GM18909 (cell line): Measurements from ENCODE around the gene TRIM40.
"Not testable (repeated sequence)": the region's sequence is repeated elsewhere in the genome, so short reads cannot be mapped to it uniquely, and the experiment has no call there.

Source experiments
- ATAC-seq: cut with Tn5 transposase; IDR thresholded peaks from one replicate; pipeline ENCODE4 v1.9.1; 2021; ENCODE audit warnings: mild to moderate bottlenecking; ENCODE audit not compliant: unreplicated experiment, poor library complexity

TRIM40 gene

DNA sequence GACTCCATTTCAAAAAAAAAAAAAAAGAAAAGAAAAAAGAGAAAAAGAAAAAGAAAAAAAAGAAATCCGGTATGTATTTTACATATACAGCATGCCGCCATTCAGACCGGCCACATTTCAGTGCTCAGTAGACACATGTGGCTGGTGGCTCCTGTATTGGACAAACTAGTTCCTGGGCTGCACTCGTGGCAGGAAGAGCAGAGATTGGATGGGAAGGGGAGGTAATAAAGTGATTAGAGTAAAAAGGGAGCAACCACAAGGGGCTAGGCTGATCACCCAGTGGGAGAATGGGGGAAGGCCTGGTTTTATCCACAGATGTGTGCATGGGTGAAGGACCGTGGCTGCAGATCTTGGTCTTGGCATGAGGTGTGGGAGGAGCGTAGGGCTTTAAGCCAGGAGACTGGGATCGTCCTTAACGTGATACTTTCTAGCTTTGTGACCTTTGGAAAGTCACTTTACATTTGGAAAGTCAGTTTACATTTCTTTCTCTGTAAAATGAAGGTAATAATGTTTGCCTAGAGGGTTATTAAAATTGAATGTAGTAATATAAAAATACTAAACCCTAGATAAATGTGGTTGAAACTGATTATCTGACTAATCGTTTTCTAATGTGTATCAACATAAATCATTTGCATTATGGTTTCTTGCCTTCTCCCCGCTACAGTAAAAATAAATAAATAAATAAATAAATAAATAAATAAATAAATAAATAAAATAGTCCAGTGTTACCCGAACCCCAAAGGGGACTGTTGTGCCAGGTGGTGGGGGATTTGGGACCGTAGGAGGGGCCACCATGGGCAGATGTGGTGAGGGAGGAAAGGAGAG lies 26.5 kb downstream of the TRIM40 start:
- no peak for ATAC-seq

GRCh38 chr6:30163090-30163917 lies 27.4 kb downstream of the TRIM40 start, which contains the start of gene TRIM15:
TSS of gene TRIM15 (plus strand) at chr6:30163546. CDS start at chr6:30163685, 139 bp downstream.
- ATAC-seq = no peak

- no peak for ATAC-seq
Measured at GRCh38 chr6:30163918-30164654, 28.1 kb downstream of the TRIM40 start.

GRCh38 chr6:30164714-30165113 lies 28.8 kb downstream of the TRIM40 start:
- ATAC-seq = no peak

- ATAC-seq = not testable (repeated sequence)
Measured at GRCh38 chr6:30165238-30165637, 29.3 kb downstream of the TRIM40 start.

DNA sequence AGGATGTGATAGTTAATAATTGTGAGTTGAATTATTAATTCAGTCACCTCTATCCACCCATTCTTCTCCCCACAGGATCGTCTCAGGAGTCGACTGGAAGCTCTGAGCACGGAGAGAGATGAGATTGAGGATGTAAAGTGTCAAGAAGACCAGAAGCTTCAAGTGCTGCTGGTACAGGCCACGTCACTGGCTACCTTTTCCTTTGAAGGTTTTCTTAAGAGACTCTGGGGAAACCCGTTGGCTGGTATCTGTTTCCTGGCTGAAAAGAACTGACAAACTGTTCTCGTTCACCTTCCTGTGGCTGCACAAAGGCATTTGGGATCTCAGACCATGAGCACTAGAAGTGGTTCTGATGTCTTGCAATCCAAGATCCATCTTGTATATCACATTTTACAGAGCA lies 31.2 kb downstream of the TRIM40 start:
- no peak for ATAC-seq

- no peak for ATAC-seq
Measured at GRCh38 chr6:30168741-30169140, 32.8 kb downstream of the TRIM40 start.

DNA sequence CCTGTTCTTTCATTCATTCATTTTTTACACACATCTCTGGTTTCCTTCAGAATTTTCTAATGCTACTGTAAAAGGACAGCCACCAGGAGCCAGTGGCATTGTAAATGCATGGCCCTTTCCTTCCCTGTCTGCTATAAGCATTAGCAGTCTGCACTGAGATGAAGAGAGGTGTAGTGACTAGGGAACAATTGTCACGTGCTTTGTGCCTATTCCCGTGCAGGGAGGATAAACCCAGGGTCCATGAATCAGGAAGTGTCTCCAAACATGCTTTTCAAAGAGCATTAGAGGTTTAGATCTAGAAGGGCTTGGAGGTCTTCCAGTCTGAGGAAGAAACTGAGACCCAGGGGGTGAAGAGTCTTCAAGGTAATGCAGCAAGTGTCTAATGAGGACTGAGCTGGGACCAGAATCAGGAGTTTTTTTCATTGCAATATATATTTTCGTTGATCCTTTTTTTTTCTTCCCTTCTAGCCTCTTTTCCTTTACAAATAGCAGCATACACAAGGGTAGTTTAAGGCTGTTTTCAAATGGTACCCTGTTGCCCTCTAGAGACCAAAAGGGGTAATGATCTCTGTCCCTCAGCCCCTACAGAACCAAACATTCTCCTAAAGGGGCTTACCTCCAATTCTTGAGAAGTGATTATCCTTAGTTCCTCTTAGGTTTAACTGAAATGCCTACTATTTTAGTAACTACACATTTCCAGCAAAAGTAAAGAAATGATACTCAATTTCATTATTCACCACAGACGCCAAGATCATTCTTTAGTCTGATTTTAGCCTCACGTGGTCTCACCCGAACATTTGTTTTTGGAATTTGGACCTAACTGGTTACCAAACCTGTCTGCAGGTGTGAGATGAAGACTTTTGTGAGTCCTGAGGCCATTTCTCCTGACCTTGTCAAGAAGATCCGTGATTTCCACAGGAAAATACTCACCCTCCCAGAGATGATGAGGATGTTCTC lies 34.0 kb downstream of the TRIM40 start:
- ATAC-seq = no peak

DNA sequence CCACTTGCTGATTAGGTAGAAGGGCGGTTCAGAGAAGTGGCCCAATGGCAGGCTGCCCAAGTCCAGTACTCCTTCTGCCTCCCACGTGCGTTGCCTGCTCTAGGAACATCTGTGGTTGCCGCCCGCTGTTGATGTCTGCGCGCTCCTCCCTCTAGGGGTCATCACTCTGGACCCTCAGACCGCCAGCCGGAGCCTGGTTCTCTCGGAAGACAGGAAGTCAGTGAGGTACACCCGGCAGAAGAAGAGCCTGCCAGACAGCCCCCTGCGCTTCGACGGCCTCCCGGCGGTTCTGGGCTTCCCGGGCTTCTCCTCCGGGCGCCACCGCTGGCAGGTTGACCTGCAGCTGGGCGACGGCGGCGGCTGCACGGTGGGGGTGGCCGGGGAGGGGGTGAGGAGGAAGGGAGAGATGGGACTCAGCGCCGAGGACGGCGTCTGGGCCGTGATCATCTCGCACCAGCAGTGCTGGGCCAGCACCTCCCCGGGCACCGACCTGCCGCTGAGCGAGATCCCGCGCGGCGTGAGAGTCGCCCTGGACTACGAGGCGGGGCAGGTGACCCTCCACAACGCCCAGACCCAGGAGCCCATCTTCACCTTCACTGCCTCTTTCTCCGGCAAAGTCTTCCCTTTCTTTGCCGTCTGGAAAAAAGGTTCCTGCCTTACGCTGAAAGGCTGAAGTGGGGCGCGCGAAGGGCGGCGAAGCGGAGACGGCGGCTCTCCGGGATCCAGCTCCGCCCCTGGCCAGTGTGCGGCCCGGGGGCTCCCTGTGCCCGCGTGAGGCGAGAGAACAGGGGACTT lies 35.9 kb downstream of the TRIM40 start:
- ATAC-seq = no peak

GRCh38 chr6:30172681-30173080 lies 36.7 kb downstream of the TRIM40 start:
- no peak for ATAC-seq

GRCh38 chr6:30175765-30176164 lies 39.8 kb downstream of the TRIM40 start:
- ATAC-seq = no peak

- no peak for ATAC-seq
Measured at GRCh38 chr6:30178837-30179236, 42.9 kb downstream of the TRIM40 start.

- ATAC-seq = no peak
Measured at GRCh38 chr6:30180145-30180544, 44.2 kb downstream of the TRIM40 start.

- no peak for ATAC-seq
Measured at GRCh38 chr6:30184417-30185031, 48.6 kb downstream of the TRIM40 start.

GRCh38 chr6:30185846-30186484 lies 50.0 kb downstream of the TRIM40 start:
- no peak for ATAC-seq

GRCh38 chr6:30188541-30188940 lies 52.6 kb downstream of the TRIM40 start:
- no peak for ATAC-seq

GRCh38 chr6:30192076-30192475 lies 56.1 kb downstream of the TRIM40 start:
- ATAC-seq = no peak
